CD8-positive, alpha-beta memory T cell (primary cell): ENCODE results near the gene SCYGR1. TPM values are rescaled to one million over a fixed set of nuclear protein-coding genes. Genes with fewer than 3 reads are reported as not detected.

Experiments used
- CTCF ChIA-PET: fragments of 350-600 bp; sonication (Branson Sonifier 250); formaldehyde crosslinking; loops from one replicate; lab custom pipeline; 2021; ENCODE audit warnings: antibody characterized with exemption; lab: Charles Lee
- POLR2A ChIA-PET: fragments of 350-600 bp; sonication (Branson Sonifier 250); formaldehyde crosslinking; loops from one replicate; lab custom pipeline; 2021; ENCODE audit warnings: antibody characterized with exemption; lab: Charles Lee
- DNase-seq, 5 donors: peaks; one replicate each; pipeline versions ENCODE4 v3.0.0 to v3.0.0-alpha.2; 2020 to 2022; ENCODE audit warnings: mixed read lengths in 1 of 5
- H3K27ac ChIP-seq: one replicate; pipeline ENCODE4 v1.7.0; 2013; ENCODE audit warnings: low read depth, mild to moderate bottlenecking, low read length, moderate library complexity
- H3K27me3 ChIP-seq: 2 replicates; pipeline ENCODE4 v1.7.0; 2013; ENCODE audit warnings: low read length, mild to moderate bottlenecking; ENCODE audit not compliant: insufficient read depth, poor library complexity, severe bottlenecking
- H3K36me3 ChIP-seq: 2 replicates; pipeline ENCODE4 v1.7.0; 2013; ENCODE audit warnings: mild to moderate bottlenecking, low read length, moderate library complexity; ENCODE audit not compliant: insufficient read depth
- H3K4me1 ChIP-seq: 2 replicates; pipeline ENCODE4 v1.7.0; 2013; ENCODE audit warnings: mild to moderate bottlenecking, low read length, moderate library complexity; ENCODE audit not compliant: insufficient read depth
- H3K4me3 ChIP-seq: 2 replicates; pipeline ENCODE4 v1.7.0; 2013; ENCODE audit warnings: mild to moderate bottlenecking, low read length
- H3K9me3 ChIP-seq: 2 replicates; pipeline ENCODE4 v1.7.0; 2013; ENCODE audit warnings: mild to moderate bottlenecking, low read length
- H3K27ac Mint-ChIP-seq, 8 donors: one replicate each; pipeline ENCODE4 v1.8.0; 2020 to 2021; ENCODE audit warnings: mixed read lengths in 8 of 8, mild to moderate bottlenecking in 6 of 8, inconsistent platforms in 3 of 8, moderate library complexity in 3 of 8
- H3K27me3 Mint-ChIP-seq, 2 donors: one replicate each; pipeline ENCODE4 v1.8.0; 2020 to 2021; ENCODE audit warnings: mixed read lengths in 2 of 2, mild to moderate bottlenecking in 1 of 2, moderate library complexity in 1 of 2
- H3K36me3 Mint-ChIP-seq, 3 donors: one replicate each; pipeline ENCODE4 v1.8.0; 2020 to 2021; ENCODE audit warnings: mixed read lengths in 3 of 3, inconsistent platforms in 1 of 3, mild to moderate bottlenecking in 1 of 3
- H3K4me1 Mint-ChIP-seq, 3 donors: one replicate each; pipeline ENCODE4 v1.8.0; 2020 to 2021; ENCODE audit warnings: mixed read lengths in 3 of 3, inconsistent platforms in 1 of 3, mild to moderate bottlenecking in 1 of 3
- H3K4me3 Mint-ChIP-seq, 7 donors: one replicate each; pipeline ENCODE4 v1.8.0; 2020 to 2021; ENCODE audit warnings: mixed read lengths in 7 of 7, mild to moderate bottlenecking in 6 of 7, moderate library complexity in 4 of 7, inconsistent platforms in 2 of 7
- H3K9me3 Mint-ChIP-seq, 5 donors: one replicate each; pipeline ENCODE4 v1.8.0; 2020 to 2022; ENCODE audit warnings: mixed read lengths in 5 of 5, mild to moderate bottlenecking in 3 of 5, moderate library complexity in 2 of 5, inconsistent platforms in 1 of 5
- polyA plus RNA-seq: library from polyadenylated mRNA; unstranded; fragments of 300-500 nt; fragmentation: Illumina TruSeq; gene quantifications from one replicate; pipeline ENCODE4 v1.2.3, GENCODE V29; 2021
- total RNA-seq, 2 experiments: library from RNA; stranded (reverse); gene quantifications; one replicate each; pipeline ENCODE4 v1.2.3, GENCODE V29; 2021

SCYGR1 gene
- total and polyA plus RNA-seq, 3 experiments from 2014 or later, result not detected

- peaks cover 0 to 8% (median 0%) of the 10 kb centered on the region in 3 donors for H3K4me1 Mint-ChIP-seq
- ChIA-PET CTCF (interaction anchor here (0.7 kb wide), 1 partner anchor 15 kb away, joined by 3 read pairs; no protein-coding TSS in a partner anchor), POLR2A (no interaction called here)
- Histone ChIP-seq H3K4me3 (no peak overlapping the region), H3K9me3 (no peaks in the 10 kb centered on the region), H3K27ac (no peak overlapping the region), H3K36me3 (no peaks in the 10 kb centered on the region), H3K4me1 (no peaks in the 10 kb centered on the region), H3K27me3 (no peaks in the 10 kb centered on the region)
- H3K27ac Mint-ChIP-seq, result no peak overlapping the region
- peaks cover 8 to 9% of the 10 kb centered on the region in 2 donors for H3K27me3 Mint-ChIP-seq
- DNase-seq, result no peak
- no peaks in the 10 kb centered on the region for H3K9me3 Mint-ChIP-seq
- H3K36me3 Mint-ChIP-seq, result no peaks in the 10 kb centered on the region
- no peak overlapping the region for H3K4me3 Mint-ChIP-seq
Measured at GRCh38 chr2:227397562-227397961, 9.8 kb upstream of the SCYGR1 start.

DNA sequence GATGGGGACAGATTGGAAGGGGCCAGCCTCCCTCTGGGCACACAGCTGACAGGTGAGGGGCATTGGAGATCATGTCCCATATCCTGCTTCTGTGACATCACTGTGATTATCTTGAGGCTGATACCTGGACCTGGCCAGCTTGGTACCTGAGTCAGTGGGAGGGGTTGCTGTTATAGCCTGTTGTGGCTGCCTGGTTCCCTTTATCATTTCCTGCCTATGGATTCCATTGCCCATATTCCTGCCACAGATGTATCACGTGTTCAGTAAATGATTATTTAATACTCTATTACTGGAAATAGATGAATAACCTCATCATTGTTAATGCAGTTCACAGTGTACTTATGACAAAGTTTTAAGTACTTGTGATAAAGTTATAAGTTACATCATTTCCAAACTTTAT lies 7.8 kb upstream of the SCYGR1 start:
- CTCF ChIA-PET, result no interaction called here
- Mint-ChIP-seq H3K27ac (no peak overlapping the region), H3K4me3 (no peak overlapping the region), H3K27me3 (peaks cover 3 to 5% of the 10 kb centered on the region in 2 donors), H3K9me3 (no peaks in the 10 kb centered on the region), H3K36me3 (no peaks in the 10 kb centered on the region), H3K4me1 (peaks cover 0 to 8% (median 0%) of the 10 kb centered on the region in 3 donors)
- DNase-seq, result no peak
- no peak overlapping the region for H3K27ac ChIP-seq
- POLR2A ChIA-PET, result no interaction called here
- no peaks in the 10 kb centered on the region for H3K9me3 ChIP-seq
- H3K4me3 ChIP-seq, result no peak overlapping the region
- H3K27me3 ChIP-seq, result no peaks in the 10 kb centered on the region
- H3K36me3 ChIP-seq, result no peaks in the 10 kb centered on the region
- no peaks in the 10 kb centered on the region for H3K4me1 ChIP-seq

GRCh38 chr2:227394401-227394800 lies 6.7 kb upstream of the SCYGR1 start:
- no peak for DNase-seq
- Mint-ChIP-seq H3K27me3 (peaks cover 0 to 9% of the 10 kb centered on the region in 2 donors), H3K4me1 (peaks cover 0 to 8% (median 0%) of the 10 kb centered on the region in 3 donors), H3K36me3 (no peaks in the 10 kb centered on the region), H3K9me3 (no peaks in the 10 kb centered on the region), H3K27ac (peak overlapping the region in 1 of 8 donors; percentile 58), H3K4me3 (no peak overlapping the region)
- H3K27ac ChIP-seq, result no peak overlapping the region
- POLR2A ChIA-PET, result no interaction called here
- no peaks in the 10 kb centered on the region for H3K36me3 ChIP-seq
- H3K27me3 ChIP-seq, result no peaks in the 10 kb centered on the region
- no peak overlapping the region for H3K4me3 ChIP-seq
- H3K4me1 ChIP-seq, result no peaks in the 10 kb centered on the region
- no peaks in the 10 kb centered on the region for H3K9me3 ChIP-seq
- CTCF ChIA-PET, result no interaction called here

DNA sequence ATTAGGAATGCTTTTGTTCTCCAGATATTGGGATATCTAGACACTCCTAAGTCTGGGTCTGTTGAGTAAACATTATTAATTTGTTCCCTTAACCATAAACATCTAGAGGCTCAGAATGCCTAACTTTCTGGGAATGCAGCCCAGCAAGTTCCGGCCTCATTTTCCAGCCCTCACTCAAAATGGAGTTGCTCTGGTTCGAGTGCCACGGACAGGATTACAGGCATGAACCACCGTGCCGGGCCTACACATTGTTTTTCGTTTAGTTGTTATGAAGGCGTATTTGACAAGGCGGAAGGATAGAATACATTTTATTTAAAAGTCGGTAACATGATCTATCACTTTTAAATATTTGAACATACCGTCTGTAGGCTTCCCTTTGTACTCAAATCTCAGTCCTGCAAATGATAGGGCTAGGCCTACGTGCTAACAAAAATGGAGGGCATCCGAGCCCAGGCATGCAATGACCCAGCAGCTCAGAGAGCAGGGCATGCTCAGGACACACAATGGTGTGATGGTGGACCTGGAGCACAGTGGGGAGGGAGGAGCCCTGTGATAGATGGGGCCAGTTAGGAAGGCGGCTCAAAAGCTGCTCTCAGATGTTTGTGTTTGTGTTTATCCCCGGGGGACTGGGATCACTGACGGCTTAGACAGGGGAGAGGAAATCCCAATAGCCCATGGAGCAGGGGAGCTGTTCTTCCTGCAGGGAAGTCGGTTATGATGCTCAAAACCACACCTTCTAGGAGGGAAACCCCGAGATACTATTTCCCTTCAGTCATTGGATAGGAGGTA lies 2.9 kb upstream of the SCYGR1 start:
- peaks cover 0 to 7% (median 0%) of the 10 kb centered on the region in 3 donors for H3K4me1 Mint-ChIP-seq
- Histone ChIP-seq H3K36me3 (no peaks in the 10 kb centered on the region), H3K4me1 (no peaks in the 10 kb centered on the region), H3K9me3 (no peaks in the 10 kb centered on the region), H3K27ac (no peak overlapping the region), H3K27me3 (no peaks in the 10 kb centered on the region), H3K4me3 (no peak overlapping the region)
- H3K27me3 Mint-ChIP-seq, result peaks cover 5 to 7% of the 10 kb centered on the region in 2 donors
- DNase-seq, result no peak
- POLR2A ChIA-PET, result no interaction called here
- H3K27ac Mint-ChIP-seq, result no peak overlapping the region
- CTCF ChIA-PET, result no interaction called here
- no peaks in the 10 kb centered on the region for H3K36me3 Mint-ChIP-seq
- H3K9me3 Mint-ChIP-seq, result peaks cover 0 to 1% (median 0%) of the 10 kb centered on the region in 5 donors
- no peak overlapping the region for H3K4me3 Mint-ChIP-seq

DNA sequence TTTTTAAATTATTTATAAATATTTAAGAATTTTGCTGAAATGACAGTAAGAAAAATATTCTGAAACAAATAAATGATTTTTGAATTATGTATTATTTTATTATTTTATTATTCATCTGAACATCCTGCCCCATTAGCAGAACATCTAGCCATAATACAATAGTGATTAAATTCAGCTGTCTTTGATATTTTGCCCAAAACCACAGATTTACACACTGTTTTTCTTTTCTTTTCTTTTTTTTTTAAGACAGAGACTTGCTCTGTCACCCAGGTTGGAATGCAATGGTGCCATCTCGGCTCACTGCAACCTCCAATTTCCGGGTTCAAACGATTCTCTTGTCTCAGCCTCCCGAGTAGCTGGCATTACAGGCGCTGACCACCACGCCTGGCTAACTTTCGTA lies 1.9 kb upstream of the SCYGR1 start:
- Histone ChIP-seq H3K4me1 (no peaks in the 10 kb centered on the region), H3K27ac (no peak overlapping the region), H3K27me3 (no peaks in the 10 kb centered on the region), H3K4me3 (no peak overlapping the region), H3K36me3 (no peaks in the 10 kb centered on the region), H3K9me3 (no peaks in the 10 kb centered on the region)
- Mint-ChIP-seq H3K4me3 (no peak overlapping the region), H3K36me3 (no peaks in the 10 kb centered on the region), H3K27me3 (peaks cover 7 to 8% of the 10 kb centered on the region in 2 donors), H3K9me3 (peaks cover 0 to 1% (median 0%) of the 10 kb centered on the region in 5 donors), H3K27ac (no peak overlapping the region), H3K4me1 (peaks cover 0 to 7% (median 0%) of the 10 kb centered on the region in 3 donors)
- CTCF ChIA-PET, result no interaction called here
- no peak for DNase-seq
- POLR2A ChIA-PET, result no interaction called here

DNA sequence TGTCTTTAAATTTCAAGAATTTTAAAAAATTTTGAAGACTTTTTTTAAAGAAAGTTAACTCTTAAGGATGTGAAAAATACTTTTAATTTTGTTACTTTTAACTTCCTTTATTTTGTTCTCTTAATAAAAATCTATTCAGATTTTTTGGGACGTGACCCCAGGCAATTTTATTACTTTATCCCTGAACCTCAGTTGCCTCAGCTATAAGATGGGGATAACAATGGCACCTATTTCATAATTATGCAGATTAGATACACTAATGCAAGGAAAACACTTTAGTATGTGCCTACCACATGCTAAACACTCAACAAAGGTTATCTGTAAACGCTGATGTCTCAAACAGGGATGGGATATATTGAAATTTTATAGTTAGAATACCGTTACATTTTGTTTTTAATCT lies 1.5 kb upstream of the SCYGR1 start:
- DNase-seq, result no peak
- H3K4me1 Mint-ChIP-seq, result peaks cover 0 to 7% (median 0%) of the 10 kb centered on the region in 3 donors
- H3K27ac ChIP-seq, result no peak overlapping the region
- CTCF ChIA-PET, result no interaction called here
- H3K27me3 ChIP-seq, result no peaks in the 10 kb centered on the region
- POLR2A ChIA-PET, result no interaction called here
- H3K4me3 Mint-ChIP-seq, result no peak overlapping the region
- no peaks in the 10 kb centered on the region for H3K36me3 Mint-ChIP-seq
- no peak overlapping the region for H3K4me3 ChIP-seq
- no peak overlapping the region for H3K27ac Mint-ChIP-seq
- peaks cover 7 to 11% of the 10 kb centered on the region in 2 donors for H3K27me3 Mint-ChIP-seq
- no peaks in the 10 kb centered on the region for H3K9me3 ChIP-seq
- peaks cover 0 to 1% (median 0%) of the 10 kb centered on the region in 5 donors for H3K9me3 Mint-ChIP-seq
- no peaks in the 10 kb centered on the region for H3K4me1 ChIP-seq
- H3K36me3 ChIP-seq, result no peaks in the 10 kb centered on the region

GRCh38 chr2:227388537-227389011 lies 825 bp upstream of the SCYGR1 start:
- Histone ChIP-seq H3K4me1 (no peaks in the 10 kb centered on the region), H3K4me3 (no peak overlapping the region), H3K27me3 (no peaks in the 10 kb centered on the region), H3K27ac (no peak overlapping the region), H3K36me3 (no peaks in the 10 kb centered on the region), H3K9me3 (no peaks in the 10 kb centered on the region)
- CTCF ChIA-PET, result no interaction called here
- POLR2A ChIA-PET, result no interaction called here
- Mint-ChIP-seq H3K4me3 (no peak overlapping the region), H3K36me3 (no peaks in the 10 kb centered on the region), H3K27ac (no peak overlapping the region), H3K27me3 (peaks cover 7 to 15% of the 10 kb centered on the region in 2 donors), H3K9me3 (peaks cover 0 to 1% (median 0%) of the 10 kb centered on the region in 5 donors), H3K4me1 (peaks cover 0 to 7% (median 0%) of the 10 kb centered on the region in 3 donors)
- DNase-seq, result no peak

GRCh38 chr2:227386630-227387029 lies 1.1 kb downstream of the SCYGR1 start:
- H3K27ac Mint-ChIP-seq, result no peak overlapping the region
- CTCF ChIA-PET, result interaction anchor here (1.0 kb wide), 1 partner anchor 19 kb away, joined by 3 read pairs; no protein-coding TSS in a partner anchor

More at GRCh38 chr2:227386630-227387029, 1.1 kb downstream of the SCYGR1 start:
- H3K27me3 Mint-ChIP-seq, result peaks cover 7 to 19% of the 10 kb centered on the region in 2 donors
- peaks cover 0 to 1% (median 0%) of the 10 kb centered on the region in 5 donors for H3K9me3 Mint-ChIP-seq
- no peak overlapping the region for H3K4me3 Mint-ChIP-seq
- Histone ChIP-seq H3K36me3 (no peaks in the 10 kb centered on the region), H3K27me3 (no peaks in the 10 kb centered on the region), H3K27ac (no peak overlapping the region), H3K9me3 (no peaks in the 10 kb centered on the region), H3K4me3 (no peak overlapping the region), H3K4me1 (no peaks in the 10 kb centered on the region)
- POLR2A ChIA-PET, result interaction anchor here (0.6 kb wide), 1 partner anchor 12 kb away, joined by 3 read pairs; no protein-coding TSS in a partner anchor
- H3K4me1 Mint-ChIP-seq, result peaks cover 0 to 7% (median 0%) of the 10 kb centered on the region in 3 donors
- no peaks in the 10 kb centered on the region for H3K36me3 Mint-ChIP-seq
- no peak for DNase-seq
